Left lung (tissue), 10 donors: ENCODE data around the gene SMCO3. TPM values are rescaled to one million over a fixed set of nuclear protein-coding genes. Genes with fewer than 3 reads are reported as not detected.

Experiments
- ATAC-seq: fragments of 200-7000 bp; cut with Tn5 transposase; one replicate; pipeline ENCODE4 v1.9.1; 2020; ENCODE audit warnings: moderate library complexity
- DNase-seq, 4 donors: peaks; one replicate each; pipeline ENCODE4 v3.0.0-alpha.2; 2013 to 2020
- H3K27ac ChIP-seq, 2 donors: fragments of 200-600 bp; sonication (generic) in 1 of 2; one replicate each; pipeline versions ENCODE4 v1.5.0 to v1.8.0; 2020 to 2021
- H3K27me3 ChIP-seq, 2 donors: fragments of 200-600 bp; sonication (generic) in 1 of 2; one replicate each; pipeline versions ENCODE4 v1.5.0 to v1.8.0; 2020 to 2021
- H3K36me3 ChIP-seq, 2 donors: fragments of 200-600 bp; sonication (generic) in 1 of 2; one replicate each; pipeline versions ENCODE4 v1.5.0 to v1.8.0; 2020 to 2021
- H3K4me1 ChIP-seq, 2 donors: fragments of 200-600 bp; one replicate each; pipeline ENCODE4 v1.8.0; 2021
- H3K4me3 ChIP-seq, 2 donors: fragments of 200-600 bp; sonication (generic) in 1 of 2; one replicate each; pipeline versions ENCODE4 v1.5.0 to v1.8.0; 2020 to 2021; ENCODE audit warnings: mild to moderate bottlenecking in 1 of 2
- H3K9me3 ChIP-seq, 2 donors: fragments of 200-600 bp; sonication (generic) in 1 of 2; one replicate each; pipeline versions ENCODE4 v1.5.0 to v1.8.0; 2020 to 2021
- intact Hi-C, 2 donors: fragments of 100-400 bp; cut with DNase I; formaldehyde crosslinking; loops; one replicate each; pipeline versions ENCODE4 v1.11.2 to v1.14.2; 2022
- polyA plus RNA-seq, 6 donors: library from polyadenylated mRNA; unstranded; fragments of 120-200 nt; gene quantifications; one replicate each; pipeline ENCODE4 v1.2.1, GENCODE V29; 2013; ENCODE audit not compliant: insufficient read length in 6 of 6
- total RNA-seq, 2 donors: library from RNA; stranded (reverse); fragmentation: NEBNext Ultra II Directional; extraction: Animal tissue kit (Norgen Biotek cat#: 25700); gene quantifications; one replicate each; pipeline ENCODE4 v1.2.1, GENCODE V29; 2021
- TF ChIP-seq, protein P1 (sequence below), 2 donors: fragments of 200-600 bp; sonication (generic) in 1 of 2; IDR thresholded peaks; one replicate each; pipeline versions ENCODE4 v1.5.0 to v1.8.0; 2021; ENCODE audit warnings: antibody characterized with exemption in 2 of 2
- donor health status: DM: no; HTN: yes; CAD: no.
- donor health status: DM: no; HTN: no; CAD: no.

Gene SMCO3
- total and polyA plus RNA-seq, 8 donors: 0.28 to 1.1 (median 0.59) TPM

DNA sequence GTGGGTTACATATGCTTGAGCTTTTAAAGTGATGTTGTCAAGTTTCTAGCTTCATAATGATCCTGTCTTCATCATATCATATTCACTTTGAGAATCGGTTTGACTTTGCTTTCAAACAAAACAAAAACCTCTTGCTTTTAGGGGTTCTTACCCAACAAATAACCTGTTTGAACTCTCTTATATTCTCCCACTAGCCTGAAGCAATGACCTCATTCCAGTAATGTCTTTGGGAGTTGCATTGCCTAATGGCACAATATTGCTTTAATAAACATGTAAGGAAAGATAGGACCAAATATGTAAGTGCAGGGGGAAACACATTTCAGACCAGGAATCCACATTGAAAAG, 38.4 kb downstream of the SMCO3 start:
- peak overlapping the region; percentile 95 to 97 for H3K27ac ChIP-seq
- H3K4me1 ChIP-seq: peaks cover 0 to 17% of the 10 kb centered on the region in 2 donors
- H3K9me3 ChIP-seq: no peaks in the 10 kb centered on the region
- TF ChIP-seq, protein P1, sequence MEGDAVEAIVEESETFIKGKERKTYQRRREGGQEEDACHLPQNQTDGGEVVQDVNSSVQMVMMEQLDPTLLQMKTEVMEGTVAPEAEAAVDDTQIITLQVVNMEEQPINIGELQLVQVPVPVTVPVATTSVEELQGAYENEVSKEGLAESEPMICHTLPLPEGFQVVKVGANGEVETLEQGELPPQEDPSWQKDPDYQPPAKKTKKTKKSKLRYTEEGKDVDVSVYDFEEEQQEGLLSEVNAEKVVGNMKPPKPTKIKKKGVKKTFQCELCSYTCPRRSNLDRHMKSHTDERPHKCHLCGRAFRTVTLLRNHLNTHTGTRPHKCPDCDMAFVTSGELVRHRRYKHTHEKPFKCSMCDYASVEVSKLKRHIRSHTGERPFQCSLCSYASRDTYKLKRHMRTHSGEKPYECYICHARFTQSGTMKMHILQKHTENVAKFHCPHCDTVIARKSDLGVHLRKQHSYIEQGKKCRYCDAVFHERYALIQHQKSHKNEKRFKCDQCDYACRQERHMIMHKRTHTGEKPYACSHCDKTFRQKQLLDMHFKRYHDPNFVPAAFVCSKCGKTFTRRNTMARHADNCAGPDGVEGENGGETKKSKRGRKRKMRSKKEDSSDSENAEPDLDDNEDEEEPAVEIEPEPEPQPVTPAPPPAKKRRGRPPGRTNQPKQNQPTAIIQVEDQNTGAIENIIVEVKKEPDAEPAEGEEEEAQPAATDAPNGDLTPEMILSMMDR (IDR thresholded peaks at IDR 0.05): no peak
- H3K36me3 ChIP-seq: no peaks in the 10 kb centered on the region
- peak overlapping the region; percentile 63 to 76 for H3K4me3 ChIP-seq
- ATAC-seq (no peak), DNase-seq (peak in 1 of 4 donors; percentile 49)
- intact Hi-C loops: no loop called here
- H3K27me3 ChIP-seq: peaks cover 0 to 10% of the 10 kb centered on the region in 2 donors

DNA sequence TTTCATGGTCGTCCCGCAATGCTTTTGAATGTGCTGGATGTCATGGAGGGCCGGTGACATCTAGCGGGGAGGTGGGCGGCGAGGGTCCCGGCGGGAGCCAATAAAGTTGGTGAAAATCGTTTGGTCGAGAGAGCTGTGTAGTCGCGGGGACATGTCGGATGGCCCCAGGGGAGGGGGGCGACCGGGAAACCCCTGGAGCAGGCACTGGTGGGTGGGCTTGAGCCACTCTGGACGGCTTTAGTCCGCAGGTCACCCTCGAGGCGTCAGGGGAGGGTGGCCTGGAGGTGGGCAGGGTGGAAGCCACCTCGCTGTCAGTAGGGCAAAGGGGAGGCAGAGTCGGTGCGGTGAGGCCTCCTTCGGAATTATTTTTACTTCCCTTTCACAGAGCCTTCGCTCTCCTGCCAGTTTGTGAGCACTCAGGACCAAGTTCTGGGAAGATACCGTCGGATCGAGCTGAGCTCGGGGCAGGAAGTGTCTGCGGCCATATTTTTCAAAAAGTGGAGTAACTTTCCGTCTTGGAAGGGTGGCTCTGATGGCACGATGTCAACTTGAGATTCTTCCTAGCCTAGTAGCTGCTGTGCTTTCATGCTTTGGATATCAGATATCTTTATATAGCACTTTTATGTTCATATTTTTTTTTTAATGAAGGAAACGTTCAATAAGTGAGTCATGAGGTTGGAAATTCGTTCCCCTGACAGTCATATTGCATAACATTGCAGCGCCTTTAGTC, 38.9 kb downstream of the SMCO3 start:
- peak overlapping the region; percentile 63 to 76 for H3K4me3 ChIP-seq
- H3K27me3 ChIP-seq: peaks cover 0 to 10% of the 10 kb centered on the region in 2 donors
- ATAC-seq (peak; percentile 34), DNase-seq (peak; percentile 49 to 83 (median 52))
- no peaks in the 10 kb centered on the region for H3K36me3 ChIP-seq
- TF ChIP-seq, protein P1 (IDR thresholded peaks at IDR 0.05): no peak
- peaks cover 0 to 17% of the 10 kb centered on the region in 2 donors for H3K4me1 ChIP-seq
- intact Hi-C loops: no loop called here
- no peaks in the 10 kb centered on the region for H3K9me3 ChIP-seq
- H3K27ac ChIP-seq: peak overlapping the region; percentile 95 to 97

DNA sequence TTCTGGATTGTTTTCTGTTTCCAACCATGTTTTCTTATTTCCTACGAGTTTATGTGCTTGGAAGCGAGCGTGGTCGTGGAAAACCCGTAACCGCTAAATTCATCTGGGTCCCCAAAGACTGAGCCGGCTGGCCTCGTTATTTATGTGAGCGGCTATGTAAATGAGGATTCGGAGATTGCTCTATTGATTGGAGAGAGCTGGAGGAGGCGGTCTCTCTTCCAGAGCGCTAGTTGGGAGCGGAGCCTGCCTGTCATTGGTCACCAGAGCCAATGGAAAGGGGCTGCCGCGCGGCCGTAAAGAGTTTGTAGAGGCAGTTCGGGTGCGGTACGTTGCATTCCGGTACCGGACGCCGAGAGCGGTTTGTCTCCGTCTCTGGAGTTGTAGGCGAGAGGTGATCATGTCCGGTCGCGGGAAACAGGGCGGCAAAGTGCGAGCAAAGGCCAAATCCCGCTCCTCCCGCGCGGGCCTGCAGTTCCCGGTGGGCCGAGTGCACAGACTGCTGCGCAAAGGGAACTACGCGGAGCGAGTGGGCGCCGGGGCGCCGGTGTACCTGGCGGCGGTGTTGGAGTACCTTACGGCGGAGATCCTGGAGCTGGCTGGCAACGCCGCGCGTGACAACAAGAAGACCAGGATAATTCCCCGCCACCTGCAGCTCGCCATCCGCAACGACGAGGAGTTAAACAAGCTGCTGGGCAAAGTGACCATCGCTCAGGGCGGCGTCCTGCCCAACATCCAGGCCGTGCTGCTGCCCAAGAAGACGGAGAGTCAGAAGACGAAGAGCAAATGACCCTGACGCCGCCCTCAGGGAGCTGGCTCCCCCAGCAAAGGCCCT, 39.7 kb downstream of the SMCO3 start:
- peak; percentile 81 for ATAC-seq
- Histone ChIP-seq H3K4me3 (peak overlapping the region; percentile 63 to 76), H3K9me3 (no peaks in the 10 kb centered on the region), H3K27me3 (peaks cover 0 to 16% of the 10 kb centered on the region in 2 donors), H3K27ac (peak overlapping the region; percentile 95 to 97), H3K4me1 (peaks cover 0 to 23% of the 10 kb centered on the region in 2 donors), H3K36me3 (no peaks in the 10 kb centered on the region)
- intact Hi-C loops: no loop called here
- TF ChIP-seq, protein P1 (IDR thresholded peaks at IDR 0.05): no peak
- peak; percentile 91 to 97 (median 94) for DNase-seq

DNA sequence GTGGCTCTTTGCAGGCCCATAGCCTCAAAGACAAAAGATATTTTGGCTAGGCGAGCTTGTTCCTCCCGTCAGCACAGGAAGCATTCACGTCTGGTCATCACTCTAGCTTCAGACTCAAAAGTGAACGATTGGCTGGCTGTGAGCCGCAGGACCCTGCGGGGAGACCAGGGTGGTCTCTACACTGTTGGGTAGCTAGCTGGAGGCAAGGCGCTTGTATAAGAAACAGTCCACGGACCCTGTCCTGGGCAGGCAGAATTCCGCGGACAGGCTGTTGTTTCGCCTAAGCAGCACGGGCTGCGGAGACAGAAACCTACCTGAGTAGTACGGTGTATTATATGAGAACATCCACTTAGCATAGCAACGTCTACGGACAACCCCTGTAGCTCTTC, 40.3 kb downstream of the SMCO3 start:
- peak overlapping the region; percentile 63 to 76 for H3K4me3 ChIP-seq
- TF ChIP-seq, protein P1 (IDR thresholded peaks at IDR 0.05): no peak
- peak; percentile 0 for ATAC-seq
- peak overlapping the region; percentile 95 to 97 for H3K27ac ChIP-seq
- H3K36me3 ChIP-seq: no peaks in the 10 kb centered on the region
- DNase-seq: peak in 2 of 4 donors; percentile 45 to 68
- peaks cover 0 to 24% of the 10 kb centered on the region in 2 donors for H3K4me1 ChIP-seq
- H3K27me3 ChIP-seq: peaks cover 0 to 19% of the 10 kb centered on the region in 2 donors
- no peaks in the 10 kb centered on the region for H3K9me3 ChIP-seq
- intact Hi-C loops: no loop called here

DNA sequence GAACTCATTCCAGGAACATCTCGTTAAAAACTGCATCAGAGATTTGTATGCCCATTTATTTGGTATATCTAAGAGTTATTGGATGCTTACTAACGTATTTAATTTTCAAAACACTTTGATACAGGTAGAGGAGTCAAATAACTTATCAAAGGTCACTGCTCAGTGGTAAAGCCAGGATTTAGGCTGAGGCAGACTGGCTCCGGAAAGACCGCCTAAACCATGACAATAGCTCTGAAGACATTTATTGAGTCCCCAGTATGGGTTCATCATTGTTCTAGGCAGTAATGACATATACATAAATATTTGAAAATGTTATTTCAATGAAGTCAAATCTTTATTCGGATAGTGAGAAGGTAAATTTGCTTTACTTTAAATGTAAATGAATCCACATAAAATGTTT, 41.0 kb downstream of the SMCO3 start:
- intact Hi-C loops: no loop called here
- ATAC-seq: no peak
- no peak overlapping the region for H3K4me3 ChIP-seq
- no peak overlapping the region for H3K27ac ChIP-seq
- H3K9me3 ChIP-seq: no peaks in the 10 kb centered on the region
- no peak for DNase-seq
- TF ChIP-seq, protein P1 (IDR thresholded peaks at IDR 0.05): no peak
- no peaks in the 10 kb centered on the region for H3K36me3 ChIP-seq
- H3K27me3 ChIP-seq: peaks cover 0 to 19% of the 10 kb centered on the region in 2 donors
- peaks cover 0 to 24% of the 10 kb centered on the region in 2 donors for H3K4me1 ChIP-seq
